ENCODE measurements around the gene NDFIP1.
"Not testable (repeated sequence)": the region's sequence is repeated elsewhere in the genome, so short reads cannot be mapped to it uniquely, and the experiment has no call there.

Gene NDFIP1, protein sequence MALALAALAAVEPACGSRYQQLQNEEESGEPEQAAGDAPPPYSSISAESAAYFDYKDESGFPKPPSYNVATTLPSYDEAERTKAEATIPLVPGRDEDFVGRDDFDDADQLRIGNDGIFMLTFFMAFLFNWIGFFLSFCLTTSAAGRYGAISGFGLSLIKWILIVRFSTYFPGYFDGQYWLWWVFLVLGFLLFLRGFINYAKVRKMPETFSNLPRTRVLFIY

DNA sequence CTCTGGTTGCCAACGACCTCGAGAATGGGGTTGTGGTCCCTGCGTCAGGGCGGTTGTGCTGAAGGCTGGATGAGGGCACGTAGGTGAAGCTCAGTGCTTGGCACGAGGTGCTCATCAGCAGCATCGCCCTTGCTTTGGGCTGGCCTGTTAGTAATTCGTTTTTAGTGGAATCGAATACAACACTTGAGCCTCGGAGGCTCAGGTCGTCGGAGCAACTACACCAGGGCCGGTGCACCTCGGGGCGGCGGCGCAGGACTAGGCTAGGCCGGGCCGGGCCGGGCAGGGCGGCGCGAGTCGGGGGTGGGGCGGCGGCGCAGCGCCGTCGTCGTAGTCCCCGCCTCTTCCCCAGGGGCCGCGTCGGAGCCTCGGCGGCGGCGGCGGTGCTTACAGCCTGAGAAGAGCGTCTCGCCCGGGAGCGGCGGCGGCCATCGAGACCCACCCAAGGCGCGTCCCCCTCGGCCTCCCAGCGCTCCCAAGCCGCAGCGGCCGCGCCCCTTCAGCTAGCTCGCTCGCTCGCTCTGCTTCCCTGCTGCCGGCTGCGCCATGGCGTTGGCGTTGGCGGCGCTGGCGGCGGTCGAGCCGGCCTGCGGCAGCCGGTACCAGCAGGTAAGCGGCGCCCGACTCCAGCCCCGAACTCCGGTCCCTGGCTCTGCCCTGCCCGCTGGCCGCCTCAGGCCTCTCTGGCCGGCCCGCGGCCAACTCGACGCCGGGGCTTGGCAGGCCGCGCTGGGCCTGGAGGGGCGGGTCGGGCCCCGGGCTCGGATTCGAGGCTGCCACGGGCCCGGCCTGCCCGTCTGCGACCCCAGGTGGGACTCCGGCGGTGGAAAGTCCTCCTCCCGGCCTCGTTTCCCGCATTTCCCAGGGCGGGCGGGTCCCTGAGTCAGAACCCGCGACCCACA, at the start of gene NDFIP1:
TSS of gene NDFIP1 (plus strand) at position 348 of the 899 bp plus-strand sequence. CDS start at position 544, 196 bp downstream.
- peak; percentile 53 for DNase-seq (ENCODE audit: low read depth)

DNA sequence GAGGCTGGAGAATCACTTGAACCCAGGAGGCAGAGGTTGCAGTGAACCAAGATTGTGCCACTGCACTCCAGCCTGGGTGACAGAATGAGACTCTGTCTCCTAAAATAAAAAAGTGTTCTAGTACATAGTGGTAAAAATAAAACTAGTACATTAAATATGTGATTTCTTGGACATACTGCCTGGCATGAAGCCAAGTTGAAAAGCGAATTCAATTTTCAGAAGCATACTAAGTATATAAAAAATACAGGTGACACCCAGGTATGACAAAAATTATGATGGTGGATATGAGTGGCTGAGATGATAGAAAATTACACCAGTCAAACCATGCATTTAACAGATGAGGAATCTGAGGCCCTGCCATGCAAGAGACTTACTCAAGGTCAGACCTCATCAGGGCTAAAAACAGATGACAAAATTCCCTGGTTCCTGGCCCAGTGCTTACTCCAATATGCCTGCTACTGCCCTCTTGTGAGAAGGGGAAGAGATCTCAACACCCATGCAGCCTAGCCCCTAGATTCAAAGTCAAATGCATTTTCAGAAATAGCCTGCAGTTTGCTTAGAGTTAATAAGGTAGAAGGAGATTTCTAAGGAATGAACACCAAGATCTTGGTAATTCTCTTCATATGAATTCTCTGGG, 49.2 kb upstream of the NDFIP1 start:
- DNase-seq (ENCODE audit: low read depth): peak; percentile 48

DNA sequence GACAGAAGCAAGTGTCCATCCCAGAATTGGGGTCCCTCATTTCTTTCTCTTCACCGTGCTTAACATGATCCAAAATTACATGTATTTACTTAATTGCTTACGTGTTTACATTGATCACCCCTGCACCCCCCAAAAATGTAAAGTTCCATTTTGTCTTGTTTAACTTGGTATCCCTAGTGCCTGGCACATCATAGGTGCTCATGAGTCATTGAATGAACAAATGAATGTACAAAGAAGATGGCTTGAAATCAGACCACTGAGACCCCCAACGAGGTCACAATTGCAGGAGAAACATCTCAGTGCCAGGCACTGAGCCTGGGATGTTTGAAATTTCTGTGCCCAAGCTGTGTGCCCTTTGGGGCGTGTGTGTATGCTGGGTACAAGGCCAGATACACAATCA, 45.2 kb upstream of the NDFIP1 start:
- DNase-seq (ENCODE audit: low read depth): no peak

DNA sequence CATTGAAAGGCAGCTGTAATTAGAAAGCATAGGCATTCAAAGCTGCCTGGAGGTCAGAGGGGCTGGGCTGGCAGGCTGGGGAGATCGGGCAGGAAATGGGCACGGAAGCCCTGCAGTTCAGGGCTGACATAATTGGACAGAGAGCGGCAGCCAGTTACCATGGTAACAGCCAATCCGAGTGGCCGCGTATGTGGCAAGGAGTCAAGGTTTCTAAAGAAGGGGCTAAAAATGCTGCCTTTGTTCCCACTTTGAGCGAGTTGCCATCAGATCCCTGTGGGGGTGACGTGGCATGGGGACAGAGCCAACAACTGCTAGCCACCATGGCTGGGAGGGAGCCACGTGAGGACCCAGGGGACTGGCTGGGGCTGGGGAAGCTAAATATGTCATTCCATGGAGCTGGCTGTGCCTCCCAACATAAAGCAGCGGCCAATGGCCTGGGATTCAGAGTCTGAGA, 44.7 kb upstream of the NDFIP1 start:
- DNase-seq (ENCODE audit: low read depth): peak; percentile 74

DNA sequence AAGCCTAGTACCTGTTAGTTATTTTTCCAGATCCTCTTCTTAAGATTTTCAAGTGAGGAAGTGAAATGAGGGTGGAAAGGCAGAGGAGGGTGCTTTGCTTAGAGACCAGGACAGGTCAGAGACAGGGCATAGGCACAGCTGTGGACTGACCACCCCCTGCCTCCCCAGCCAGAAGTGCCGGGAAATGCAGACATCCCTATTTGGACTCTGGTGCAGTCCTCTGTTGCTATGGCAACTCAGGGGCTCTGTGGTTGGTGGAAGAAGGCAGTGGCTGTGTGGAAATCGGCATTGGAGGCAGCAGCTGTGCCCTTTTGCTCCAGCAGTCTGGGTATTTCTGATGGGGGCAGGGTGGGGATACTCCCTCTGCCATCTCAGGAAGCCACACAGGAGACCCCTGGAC, 43.3 kb upstream of the NDFIP1 start:
- no peak for DNase-seq (ENCODE audit: low read depth)

DNA sequence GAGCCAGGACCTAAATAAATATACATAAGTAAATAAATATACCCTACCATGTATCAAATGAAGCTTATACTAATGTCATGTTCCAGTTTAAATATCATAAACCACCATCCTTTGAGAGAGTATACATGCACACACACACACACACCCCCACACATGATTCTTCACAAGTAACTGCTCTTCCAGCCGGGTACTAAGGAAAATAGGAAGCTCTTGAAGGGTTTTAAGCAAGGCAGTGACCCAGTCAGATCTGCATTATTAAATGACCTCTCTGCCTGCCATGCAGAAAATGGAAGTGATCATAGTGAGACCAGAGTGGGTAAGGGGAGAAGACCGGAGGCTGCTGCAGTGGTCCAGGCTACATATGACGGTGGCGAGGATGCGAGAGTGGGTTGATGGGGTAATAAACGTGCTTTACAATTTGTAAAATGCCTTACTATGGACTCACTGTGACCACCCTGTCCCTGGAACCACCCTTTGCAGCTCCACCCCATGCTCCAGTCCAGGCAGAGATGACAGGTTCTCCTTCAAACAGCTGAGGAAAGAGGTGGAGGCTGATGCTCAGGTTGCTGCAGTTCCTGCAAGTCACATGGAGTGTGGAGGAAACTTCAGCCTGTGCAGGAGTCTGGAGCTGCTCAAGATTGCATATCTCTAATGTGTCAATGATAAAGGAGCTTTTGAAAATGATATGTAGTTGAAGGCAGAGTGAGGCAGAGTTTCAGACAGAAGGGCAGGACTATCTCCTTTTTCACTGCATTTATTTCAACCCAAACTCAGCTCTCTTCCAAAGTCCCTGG, 38.8 kb upstream of the NDFIP1 start:
- no peak for DNase-seq (ENCODE audit: low read depth)

DNA sequence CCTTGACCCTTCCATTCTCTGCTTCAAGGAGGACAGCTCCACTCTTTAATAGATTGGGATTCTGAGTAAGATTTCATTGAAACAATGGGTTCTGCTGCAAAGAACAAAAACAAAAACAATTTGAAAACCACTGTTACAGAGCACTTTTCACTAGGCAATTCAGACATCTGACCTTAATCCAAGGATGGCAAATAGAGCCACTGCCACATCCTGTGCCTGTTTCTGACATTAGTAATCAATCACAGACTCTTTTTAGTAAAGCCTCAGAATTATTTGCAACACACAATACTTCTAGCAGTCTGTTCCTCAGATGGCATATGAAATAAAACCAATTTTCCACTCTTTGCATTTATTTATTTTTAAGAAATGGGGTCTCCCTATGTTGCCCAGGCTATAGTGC, 37.8 kb upstream of the NDFIP1 start:
- no peak for DNase-seq (ENCODE audit: low read depth)

DNA sequence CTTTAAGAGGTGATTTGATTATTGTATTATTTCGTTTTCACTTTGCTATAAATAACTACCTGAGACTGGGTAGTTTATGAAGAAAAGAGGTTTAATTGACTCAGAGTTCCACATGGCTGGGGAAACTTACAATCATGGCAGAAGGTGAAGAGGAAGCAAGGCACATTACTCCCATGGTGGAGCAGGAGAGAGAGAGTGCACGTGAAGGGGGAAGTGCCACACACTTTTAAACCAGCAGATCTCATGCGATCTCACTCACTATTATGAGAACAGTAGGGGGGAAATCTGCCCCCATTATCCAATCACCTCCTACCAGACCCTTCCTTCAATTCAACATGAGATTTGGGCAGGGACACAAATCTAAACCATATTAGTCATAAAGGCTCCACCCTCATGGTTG, 36.1 kb upstream of the NDFIP1 start:
- DNase-seq (ENCODE audit: low read depth): no peak

DNA sequence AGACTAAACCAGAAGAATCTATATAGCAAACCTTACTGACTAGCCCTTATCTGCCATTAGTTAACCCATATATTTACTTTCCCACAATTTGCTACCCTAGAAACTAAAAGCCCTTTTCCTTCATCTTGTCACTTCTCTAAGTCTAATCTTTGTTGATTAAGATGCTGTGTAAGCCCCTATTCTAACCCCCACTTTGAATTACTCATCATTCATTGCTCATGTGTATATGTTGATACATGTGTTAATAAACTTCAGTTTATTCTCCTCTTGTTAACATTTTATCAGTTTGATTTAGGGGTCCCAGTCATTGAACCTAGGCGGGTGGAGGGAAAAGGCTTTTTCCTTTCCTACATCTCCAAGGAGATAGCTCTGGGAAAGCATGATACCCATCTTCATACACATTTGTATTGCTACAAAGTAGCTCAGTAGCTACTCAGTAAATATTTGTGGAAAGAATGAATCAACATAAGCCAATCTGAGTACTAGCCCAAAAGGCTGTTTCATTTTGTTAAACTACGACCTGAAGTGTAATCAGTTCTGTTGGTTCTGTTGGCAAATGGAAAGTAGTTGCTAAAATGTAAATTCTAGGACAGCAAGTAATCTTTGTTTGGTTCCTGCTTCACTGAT, 35.1 kb upstream of the NDFIP1 start:
- no peak for DNase-seq (ENCODE audit: low read depth)

DNA sequence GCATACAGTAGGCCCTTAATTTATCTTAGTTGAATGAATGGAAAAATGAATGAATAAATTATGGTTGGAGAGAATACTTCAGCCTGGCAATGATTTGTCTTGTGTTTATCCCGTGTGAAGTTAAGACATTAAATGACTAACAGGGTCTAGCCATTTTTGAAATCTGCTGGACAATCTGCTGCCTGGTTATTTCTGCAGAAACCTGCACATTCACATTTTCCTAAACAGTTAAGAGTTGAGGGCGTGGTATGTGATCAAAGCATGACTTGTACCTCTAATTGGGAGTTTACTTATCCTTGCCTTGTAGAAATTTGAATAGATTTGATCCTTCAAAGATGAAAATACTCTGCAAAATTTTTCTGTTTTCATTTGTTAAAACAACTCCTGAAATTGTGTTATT, 34.6 kb upstream of the NDFIP1 start:
- DNase-seq (ENCODE audit: low read depth): no peak

DNA sequence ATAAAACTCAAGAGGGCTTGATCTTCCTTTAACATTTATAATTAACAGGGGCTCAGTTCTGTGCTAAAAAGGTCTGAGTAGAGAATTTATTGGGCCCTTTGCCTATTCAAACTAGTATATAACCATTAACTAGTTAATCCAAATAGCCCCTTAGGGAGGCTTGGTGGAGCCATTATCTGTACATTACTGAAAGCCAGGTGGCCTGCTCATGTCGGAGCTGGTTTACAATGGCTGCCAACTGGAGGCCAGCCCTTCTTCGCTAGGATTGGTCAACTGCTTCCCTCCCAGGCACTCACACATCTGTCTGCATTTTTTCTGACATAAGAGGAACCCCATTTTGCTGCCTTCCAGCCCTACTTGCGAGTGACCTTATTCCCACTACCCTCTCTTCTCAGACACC, 30.4 kb upstream of the NDFIP1 start:
- DNase-seq (ENCODE audit: low read depth): no peak

DNA sequence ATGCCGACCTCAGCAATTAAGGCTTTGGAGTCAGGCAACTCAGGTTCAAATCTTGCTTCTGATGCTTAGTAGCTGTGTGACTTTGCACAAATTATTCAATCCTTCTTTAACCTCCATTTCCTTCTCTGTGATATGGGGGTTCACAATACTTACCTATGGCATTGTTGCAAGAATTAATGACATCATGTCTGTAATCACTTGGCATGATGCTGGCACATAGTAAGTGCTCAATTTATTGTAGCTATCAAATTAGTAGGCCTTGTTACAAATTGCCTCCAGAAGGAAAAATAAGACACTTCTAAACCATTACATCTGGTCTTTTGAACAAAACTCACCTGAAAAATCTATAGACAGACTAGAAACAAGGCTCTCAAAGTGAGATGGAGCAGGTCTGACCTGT, 29.9 kb upstream of the NDFIP1 start:
- DNase-seq (ENCODE audit: low read depth): no peak

DNA sequence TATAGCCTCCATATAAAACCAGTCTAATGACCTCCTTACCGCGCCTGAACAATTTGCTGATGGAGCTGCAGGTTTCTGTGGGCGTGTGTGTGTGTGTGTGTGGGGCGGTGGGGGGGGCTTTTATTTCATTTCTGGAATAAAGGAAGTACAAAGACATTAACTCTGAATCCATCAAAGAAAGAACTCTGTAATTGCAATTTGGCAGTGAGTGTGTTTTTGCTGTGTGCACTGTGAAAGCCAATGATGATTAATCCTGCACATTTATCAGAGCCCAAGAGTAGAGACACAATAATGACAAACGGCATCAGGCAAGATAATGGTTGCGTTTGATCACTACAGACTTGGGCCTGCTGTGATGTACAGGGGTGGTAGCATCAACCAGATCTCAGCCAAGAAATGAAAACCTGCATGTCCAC, 29.3 kb upstream of the NDFIP1 start:
- DNase-seq (ENCODE audit: low read depth): no peak

DNA sequence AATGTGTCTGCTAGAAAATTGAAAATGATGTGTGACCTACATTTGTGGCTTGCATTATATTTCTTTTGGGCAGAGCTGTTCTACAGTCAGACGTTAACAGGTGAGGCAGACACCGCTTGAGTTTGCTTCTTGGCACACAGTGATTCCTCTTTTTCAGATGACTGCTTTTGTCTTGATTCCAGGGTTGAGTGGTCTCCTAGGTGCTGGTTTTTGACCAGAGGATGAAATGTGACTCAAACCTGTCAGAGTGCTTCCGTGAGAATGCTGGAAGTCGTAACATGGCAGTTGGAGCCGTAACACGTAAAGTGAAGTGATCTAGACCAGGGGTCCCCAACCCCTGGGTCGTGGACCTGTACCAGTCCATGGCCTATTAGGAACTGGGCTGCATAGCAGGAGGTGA, 28.3 kb upstream of the NDFIP1 start:
- no peak for DNase-seq (ENCODE audit: low read depth)

DNA sequence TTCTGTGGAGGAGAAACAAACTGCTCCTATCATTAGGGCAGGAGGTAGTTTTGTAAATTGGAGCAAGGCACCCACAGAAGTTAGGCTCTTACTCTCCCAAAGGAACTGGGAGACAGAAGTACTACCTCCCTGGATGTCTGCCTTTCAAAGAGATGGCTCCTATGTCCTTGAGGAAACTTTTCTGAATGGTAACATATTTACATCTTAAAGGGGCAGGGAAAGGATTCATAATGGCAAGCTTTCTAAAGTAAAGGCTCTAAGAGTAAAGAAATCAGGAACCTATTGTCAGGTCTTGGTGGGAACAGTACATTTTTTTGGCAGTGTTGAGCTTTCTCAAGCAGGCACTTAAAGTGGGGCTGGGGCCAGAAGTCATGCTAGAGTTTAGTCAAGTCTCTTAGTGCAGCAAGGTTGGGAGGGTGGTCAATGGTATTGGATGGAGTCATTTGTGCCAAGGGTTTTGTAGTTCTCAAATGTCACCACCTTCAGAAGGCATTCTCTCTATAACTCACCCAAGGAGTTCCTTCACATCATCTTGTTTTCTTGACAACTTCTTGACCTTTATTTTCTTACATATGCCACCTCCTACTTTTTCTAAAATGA, 26.3 kb upstream of the NDFIP1 start:
- DNase-seq (ENCODE audit: low read depth): no peak

DNA sequence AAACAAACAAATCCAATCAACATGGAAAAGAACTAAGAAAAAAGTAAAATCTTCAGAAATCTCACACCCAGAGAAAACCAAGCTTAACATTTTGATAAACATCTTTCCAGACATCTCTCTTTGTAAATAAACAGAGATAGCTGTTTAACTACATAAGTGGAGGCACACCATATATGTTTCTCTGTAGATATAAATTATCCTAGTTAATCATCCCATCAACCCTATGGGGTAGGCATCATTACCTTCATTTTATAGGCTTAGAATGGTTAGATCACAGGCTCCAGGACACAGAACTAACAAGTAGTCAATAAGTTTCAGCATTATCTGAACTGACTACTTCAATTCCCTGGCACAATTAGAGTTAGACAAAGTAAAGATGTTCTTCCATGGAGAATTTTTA, 22.4 kb upstream of the NDFIP1 start:
- no peak for DNase-seq (ENCODE audit: low read depth)

DNA sequence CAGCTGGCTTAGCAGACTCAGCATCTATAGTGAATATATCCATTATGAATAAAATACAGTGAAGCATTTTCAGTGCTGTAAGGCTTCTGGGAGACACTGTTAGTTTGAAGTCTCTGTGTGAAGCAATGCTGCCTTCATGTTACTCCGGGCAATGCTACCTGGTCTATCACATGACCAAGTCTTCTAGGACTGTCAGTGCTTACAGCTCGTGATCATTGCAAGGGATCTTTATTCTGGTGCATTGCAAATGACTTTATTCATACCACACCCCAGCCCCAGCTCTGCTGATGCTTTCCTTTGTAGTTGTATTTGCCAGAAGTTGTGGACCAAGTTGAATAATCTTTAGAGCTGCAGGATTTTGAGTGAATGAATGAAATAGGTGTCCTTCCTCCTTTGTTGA, 21.9 kb upstream of the NDFIP1 start:
- no peak for DNase-seq (ENCODE audit: low read depth)

DNA sequence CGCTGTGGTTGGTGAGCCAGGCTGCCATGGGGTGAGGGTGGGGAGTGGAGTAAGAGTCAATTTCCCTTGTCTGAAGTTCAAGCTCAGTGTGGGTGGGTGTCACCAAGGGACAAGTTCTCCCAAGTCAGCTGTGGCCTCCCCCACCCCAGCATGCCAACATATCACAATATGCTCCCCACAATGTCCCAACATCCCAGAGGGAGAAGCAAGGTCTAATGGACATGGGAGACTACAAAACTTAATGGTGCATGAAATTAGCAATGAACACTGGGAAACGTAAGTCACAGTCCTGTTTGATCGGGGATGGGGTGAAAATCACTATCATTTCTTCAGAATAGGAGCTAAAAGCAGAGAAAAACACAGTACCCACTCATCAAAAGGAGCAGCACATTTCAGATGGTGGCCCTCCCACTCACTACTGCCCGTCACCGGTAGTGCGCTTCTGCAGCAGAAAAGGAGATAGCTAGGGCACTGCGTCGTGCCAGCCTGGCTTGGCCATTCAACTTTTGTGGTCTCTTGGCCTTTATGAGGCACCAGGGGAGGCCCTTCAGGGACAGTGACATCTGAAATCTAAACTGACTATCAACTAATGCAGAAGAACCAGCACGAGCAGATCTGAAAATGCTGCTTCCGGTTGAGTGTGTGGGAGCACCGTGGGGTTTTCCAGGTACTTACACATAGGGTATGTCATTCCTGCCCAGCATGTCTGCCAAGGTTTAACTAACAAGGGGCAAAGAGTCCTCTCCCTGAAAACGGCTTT, 20.5 kb upstream of the NDFIP1 start:
- no peak for DNase-seq (ENCODE audit: low read depth)

DNA sequence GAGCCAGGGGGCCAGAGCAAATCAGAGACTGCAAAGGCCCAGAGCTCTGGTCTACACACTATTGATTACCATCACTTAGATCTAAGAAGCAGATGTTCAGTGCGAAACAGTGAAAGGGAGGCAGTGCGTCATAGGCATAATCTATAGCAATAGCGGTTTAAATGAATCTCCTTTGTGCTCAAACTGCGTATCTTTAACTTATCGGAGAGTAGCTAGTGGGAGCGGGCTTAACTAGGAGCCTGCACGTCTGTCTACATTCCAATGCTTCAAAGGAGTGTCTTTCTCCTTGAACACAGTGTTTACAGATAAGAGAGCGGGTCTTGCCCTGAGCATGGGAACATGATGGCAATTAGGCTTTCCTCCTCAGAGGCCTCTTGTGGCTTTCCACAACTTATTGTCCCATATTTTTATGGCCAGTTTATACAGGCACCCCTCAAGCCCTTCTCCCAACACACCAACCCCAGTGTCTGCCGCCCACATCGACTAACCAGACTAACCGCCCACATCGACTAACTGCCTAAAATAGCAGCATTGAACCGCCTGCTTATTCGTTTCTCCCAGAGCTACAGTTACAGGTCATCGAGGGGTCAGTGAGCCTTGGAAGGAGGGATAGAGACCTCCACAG, 19.6 kb upstream of the NDFIP1 start:
- not testable (repeated sequence) for DNase-seq (ENCODE audit: low read depth)

DNA sequence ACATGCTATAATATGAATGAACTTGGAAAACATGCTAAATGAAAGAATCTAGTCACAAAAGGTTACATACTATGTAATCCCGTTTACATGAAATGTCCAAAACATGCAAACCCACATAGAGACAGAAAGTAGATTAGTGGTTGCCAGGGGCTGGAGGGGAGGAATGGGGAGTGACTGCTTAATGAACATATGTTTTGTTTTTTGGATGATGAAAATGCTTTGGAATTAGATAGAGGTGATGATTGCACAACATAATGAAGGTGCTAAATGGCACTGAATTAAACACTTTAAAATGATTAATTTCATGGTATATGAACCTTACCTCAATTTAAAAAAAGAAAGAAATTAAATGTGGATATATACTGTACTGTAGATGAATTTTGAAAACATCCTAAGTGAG, 17.6 kb upstream of the NDFIP1 start:
- DNase-seq (ENCODE audit: low read depth): no peak

Data from stromal cell of bone marrow (primary cell).